Testis (tissue), 2 donors: Measurements from ENCODE around the gene MIGA1.

Experiments used
- POLR2A ChIP-seq: fragments of 450-650 bp; IDR thresholded peaks from one replicate; pipeline ENCODE4 v1.6.1; 2017; ENCODE audit warnings: antibody characterized with exemption, mild to moderate bottlenecking, moderate library complexity
- TF ChIP-seq, protein P1 (sequence below), 3 experiments: fragments of 450-650 bp in 2 of 3; fragments of 200-600 bp in 1 of 3; sonication (generic) in 1 of 3; IDR thresholded peaks; one replicate each; pipeline ENCODE4 v1.5.1; 2016 to 2019; ENCODE audit warnings: antibody characterized with exemption in 3 of 3, mild to moderate bottlenecking in 2 of 3, moderate library complexity in 1 of 3

GRCh38 chr1:77926561-77927357, 147.3 kb downstream of the MIGA1 start:
- TF ChIP-seq, protein P1, sequence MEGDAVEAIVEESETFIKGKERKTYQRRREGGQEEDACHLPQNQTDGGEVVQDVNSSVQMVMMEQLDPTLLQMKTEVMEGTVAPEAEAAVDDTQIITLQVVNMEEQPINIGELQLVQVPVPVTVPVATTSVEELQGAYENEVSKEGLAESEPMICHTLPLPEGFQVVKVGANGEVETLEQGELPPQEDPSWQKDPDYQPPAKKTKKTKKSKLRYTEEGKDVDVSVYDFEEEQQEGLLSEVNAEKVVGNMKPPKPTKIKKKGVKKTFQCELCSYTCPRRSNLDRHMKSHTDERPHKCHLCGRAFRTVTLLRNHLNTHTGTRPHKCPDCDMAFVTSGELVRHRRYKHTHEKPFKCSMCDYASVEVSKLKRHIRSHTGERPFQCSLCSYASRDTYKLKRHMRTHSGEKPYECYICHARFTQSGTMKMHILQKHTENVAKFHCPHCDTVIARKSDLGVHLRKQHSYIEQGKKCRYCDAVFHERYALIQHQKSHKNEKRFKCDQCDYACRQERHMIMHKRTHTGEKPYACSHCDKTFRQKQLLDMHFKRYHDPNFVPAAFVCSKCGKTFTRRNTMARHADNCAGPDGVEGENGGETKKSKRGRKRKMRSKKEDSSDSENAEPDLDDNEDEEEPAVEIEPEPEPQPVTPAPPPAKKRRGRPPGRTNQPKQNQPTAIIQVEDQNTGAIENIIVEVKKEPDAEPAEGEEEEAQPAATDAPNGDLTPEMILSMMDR (IDR thresholded peaks at IDR 0.05): no peak
- TF ChIP-seq POLR2A: no peak
